Measurements from ENCODE around the gene COG5.
"Not testable (repeated sequence)": the region's sequence is repeated elsewhere in the genome, so short reads cannot be mapped to it uniquely, and the experiment has no call there.

COG5 gene

DNA sequence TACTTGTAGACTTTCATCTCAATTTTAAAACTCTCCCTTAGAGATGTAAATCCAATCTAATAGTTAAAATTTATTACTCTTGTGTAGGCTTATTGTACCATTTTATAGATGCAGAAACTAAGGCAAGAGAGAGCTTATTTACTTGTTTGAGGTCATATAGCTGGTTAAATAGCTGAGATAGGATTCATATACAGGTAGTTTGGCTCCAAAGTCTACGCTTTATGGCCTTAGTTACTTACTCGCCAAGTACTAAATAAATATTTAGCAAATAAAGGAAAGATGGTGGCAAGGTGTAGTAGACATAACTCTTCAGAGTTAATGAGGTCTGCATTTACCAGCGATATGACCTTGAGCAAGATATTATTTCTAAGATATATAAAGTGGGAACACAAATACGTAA, 308.1 kb downstream of the COG5 start:
- no peak for DNase-seq

DNA sequence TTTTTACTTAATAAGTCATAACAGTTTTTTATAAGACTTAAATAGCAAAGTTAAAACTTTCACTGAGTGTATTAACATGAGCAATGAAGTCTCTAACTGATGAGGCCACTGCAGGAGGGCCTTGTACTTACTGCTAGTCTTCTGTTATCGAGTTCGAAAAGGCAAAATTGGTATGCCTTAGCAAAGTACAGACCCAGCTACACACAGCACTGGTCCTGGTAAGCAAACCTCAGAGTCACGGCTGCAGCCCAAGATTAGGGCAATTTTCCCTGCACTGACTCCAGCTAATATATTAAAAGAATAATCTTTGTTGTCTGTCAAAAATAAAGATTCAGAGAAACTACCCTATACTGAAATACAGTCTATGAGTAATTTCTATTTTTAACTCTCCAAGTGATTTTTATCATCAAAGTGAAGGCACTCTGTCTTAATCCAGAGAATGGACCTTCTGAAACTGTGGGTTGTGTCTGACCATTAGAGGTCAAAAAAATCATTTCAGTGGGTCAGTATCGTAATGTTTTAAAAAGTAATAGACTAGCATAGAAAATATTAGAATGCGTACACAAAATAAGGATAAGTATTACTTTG, 309.2 kb downstream of the COG5 start:
- no peak for DNase-seq

DNA sequence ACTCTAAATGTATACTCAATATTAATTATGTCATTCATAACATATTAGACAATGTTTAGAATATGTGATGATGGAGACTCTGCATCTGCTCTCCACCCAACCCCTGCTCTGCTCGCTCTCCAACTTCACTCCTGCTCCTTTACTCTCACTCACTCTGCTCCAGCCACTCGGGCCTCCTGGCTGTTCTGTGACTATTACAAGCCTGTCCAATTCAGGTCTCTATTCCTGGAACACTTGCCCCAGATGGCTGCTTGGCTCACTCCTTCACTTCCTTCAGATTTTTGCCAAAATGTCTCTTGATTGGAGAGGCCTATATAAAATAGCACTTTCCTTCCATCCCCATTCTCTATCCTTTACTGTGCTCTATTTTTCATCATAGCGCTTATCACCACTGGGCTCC, 310.1 kb downstream of the COG5 start:
- no peak for DNase-seq

DNA sequence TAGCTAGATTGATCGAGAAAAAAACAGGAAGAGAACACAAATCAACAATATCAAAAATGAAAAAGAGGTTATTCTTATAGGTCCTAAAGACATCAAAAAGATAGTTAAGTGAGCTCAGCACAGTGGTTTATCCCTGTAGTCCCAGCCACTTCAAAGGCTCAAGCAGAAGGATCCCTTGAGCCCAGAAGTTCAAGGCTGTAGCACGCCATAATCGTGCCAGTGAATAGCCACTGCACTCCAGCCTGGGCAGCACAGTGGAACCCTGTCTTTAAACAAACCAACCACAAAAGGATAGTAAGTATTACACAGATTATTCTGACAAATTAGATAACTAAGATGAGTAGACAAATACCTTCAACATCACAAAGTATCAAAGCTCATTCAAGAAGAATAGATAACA, 311.8 kb downstream of the COG5 start:
- DNase-seq: no peak

DNA sequence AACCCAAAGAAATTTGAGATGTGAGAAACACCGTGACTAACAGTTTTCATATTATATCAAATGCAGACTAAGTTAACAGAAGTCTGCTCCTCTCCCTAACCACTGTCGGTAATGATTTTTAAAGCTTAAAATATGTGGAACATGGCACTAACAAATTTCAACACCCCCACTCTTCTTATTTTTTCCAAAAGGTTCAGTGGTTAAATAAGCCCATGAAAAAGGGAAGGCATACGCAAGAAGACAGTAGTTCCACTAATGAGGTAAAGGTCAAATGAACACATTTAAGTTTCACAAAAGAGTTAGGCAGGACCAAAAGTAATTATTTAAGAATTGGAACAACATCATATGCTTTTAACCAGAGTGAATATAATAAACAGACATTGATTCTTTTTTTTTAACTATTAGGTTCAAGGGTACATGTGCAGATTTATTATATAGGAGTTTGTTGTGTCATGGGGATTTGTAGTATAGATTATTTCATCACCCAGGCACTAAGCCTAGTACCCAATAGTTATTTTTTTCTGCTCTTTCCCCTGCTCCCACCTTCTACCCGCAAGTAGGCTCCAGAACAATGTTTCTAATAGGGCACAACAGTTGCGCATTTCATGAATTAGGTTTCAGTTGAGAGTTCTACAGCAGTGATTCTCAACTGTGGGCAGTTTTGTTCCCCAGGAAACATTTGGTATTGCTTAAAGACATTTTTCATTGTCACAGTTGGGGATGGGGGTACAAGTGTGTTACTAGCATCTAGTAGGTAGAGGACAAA, 315.0 kb downstream of the COG5 start:
- DNase-seq: no peak

DNA sequence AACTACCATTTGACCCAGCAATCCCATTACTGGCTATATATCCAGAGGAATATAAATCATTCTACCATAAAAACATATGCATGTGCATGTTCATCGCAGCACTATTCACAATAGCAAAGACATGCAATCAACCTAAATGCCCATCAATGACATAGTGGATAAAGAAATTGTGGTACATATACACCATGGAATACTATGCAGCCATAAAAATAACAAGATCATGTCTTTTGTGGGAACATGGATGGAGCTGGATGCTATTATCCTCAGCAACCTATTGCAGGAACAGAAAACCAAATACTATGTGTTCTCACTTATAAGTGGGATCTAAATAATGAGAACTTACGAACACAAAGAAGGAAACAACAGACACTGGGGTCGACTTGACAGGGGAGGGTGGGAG, 316.9 kb downstream of the COG5 start:
- DNase-seq: not testable (repeated sequence)

DNA sequence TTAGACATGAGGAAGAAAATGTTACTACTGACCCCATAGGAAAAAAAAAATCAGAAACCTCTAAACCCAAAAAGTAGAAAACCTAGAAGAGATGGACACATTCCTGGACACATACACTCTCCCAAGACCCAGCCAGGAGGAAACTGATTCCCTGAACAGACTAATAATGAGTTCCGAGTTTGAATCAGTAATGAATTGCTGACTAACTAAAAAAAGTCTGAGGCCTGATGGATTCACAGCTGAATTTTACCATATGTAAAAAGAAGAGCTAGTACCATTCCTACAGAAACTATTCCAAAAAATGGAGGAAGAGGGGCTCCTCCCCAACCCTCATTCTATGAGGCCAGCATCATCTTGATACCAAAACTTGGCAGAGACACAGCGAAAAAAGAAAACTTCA, 319.1 kb downstream of the COG5 start:
- DNase-seq: no peak

DNA sequence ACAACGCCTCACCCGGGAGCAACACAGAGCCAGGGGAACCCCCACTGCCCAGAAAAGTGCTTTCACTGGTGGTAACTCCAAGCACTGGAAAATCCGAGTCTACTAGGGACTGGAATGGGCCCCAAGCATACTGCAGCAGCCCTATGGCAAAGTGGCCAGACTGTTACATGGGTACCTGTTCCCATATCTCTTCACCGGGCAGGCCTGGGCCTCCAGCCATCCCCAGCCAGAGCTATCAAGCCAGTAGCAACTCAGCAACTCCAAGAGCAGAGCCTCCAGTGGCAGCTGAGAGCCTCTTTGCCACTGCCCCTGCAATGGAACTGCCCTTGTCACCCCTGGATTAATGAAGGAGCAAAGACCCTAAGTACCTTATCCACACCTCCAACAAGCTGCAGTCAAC, 321.5 kb downstream of the COG5 start:
- DNase-seq: no peak

DNA sequence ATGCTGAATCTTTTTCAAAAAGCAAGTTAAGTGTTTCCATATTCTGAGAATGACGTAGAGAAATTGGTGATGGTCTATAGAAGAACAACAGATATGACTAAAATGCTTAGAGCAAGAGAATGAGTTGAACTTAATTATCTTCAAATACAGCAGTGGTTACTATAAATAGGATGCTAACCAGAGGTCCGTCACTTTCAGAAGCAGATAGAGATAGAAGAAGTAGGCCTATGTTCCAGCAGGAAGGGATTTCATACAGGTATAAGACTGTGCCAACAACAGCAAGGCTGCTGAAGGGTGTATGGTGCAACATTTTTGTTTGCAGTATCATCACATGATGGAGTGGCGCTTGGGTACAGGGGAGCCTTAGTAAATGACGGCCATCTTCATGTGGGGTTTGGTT, 326.3 kb downstream of the COG5 start:
- no peak for DNase-seq

DNA sequence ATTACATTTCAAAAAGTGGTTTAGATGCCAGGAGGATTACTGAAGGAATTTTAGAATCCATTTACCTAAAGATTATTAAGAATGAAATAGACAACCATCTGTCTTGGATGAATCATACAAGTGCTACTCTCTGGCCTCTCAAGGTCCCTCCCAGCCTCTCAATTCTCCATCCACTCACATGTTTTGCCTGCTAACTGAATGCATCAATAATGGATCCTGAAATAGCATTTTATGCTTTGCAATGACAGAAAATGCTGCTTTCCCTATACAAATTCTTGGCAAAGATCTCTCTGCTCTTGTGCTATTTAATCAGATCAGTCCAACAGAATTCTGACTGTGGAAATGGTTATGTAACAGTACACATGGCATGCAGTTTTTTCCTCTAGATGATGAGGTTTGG, 326.9 kb downstream of the COG5 start:
- no peak for DNase-seq

DNA sequence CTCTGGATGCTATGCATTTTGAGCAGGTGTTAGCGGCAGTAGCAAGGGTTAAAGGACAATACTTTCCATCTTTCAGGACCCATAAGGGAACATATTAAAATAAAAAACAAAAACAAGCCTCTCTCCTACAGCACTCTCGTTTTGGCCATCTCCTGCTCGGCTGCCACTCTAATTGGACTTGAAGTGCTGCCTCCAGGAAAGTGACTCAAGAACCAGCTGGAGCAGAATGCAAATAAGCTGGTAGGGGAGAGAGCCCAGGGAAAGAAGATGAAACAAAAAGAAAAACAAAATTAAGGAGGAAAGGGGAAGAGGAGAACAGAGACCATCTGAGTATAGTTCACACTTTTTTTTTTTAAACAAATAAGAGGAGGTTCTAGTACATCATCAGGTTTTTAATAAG, 329.3 kb downstream of the COG5 start:
- no peak for DNase-seq

DNA sequence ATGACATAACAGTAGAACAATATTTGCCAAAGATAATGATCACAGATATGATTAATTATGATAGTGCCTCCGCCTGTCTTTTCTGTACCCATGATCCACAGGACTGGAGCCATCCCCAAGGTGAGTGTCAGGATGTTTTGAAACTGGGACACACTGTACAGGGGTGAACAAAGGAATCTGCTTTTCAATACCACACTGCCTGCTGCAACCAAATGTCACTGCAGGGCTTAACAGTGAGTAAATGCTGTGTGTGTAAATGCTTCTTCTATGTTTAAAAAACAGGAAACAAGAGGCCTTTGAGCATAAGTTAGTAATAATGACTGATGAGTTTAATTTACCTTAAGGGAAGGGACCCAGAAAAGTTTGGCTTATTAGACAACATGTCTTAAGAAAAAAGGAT, 329.7 kb downstream of the COG5 start:
- no peak for DNase-seq

DNA sequence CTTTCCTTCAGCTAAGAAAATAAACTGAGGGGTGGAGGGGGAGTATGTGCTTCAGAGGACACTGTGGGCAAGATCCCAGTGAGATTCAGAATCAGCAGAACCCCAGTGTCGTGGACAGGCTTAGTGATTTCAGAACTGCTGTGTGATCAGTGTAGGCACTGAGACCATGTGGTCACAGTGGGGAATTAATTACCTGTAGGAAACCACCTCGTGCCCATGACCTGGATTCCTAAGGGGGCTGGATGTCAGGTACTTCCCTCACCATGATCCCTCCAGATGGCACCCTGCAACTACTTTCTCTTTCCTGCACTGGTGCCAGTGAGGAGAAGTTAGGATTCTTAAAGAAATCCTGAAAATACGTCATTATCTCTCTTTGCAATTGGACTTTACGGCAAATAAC, 330.5 kb downstream of the COG5 start:
- no peak for DNase-seq

DNA sequence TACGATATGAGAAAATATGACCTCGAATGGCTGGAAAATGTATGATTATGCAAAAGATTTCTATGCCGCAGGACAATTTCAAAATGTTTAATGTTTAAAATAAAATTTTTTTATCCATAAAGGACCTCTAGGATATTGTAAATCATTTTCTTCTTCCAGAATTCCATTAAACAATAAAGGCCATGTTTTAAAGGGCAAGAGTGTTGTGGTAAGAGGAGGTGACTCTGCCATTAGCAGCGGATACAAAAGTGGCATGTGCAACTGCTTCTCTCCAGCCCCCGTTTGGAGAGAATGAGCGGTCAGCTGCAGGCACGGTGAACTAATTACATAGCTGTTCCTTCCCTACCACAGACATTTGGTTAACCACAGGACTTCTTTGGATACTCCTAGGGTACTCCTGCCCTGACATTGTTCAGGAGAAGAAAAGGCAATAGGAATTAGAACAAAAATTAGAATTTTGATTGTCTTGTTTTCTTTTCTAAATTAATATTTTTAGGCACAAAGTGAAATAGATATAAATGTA, 331.1 kb downstream of the COG5 start:
- no peak for DNase-seq

DNA sequence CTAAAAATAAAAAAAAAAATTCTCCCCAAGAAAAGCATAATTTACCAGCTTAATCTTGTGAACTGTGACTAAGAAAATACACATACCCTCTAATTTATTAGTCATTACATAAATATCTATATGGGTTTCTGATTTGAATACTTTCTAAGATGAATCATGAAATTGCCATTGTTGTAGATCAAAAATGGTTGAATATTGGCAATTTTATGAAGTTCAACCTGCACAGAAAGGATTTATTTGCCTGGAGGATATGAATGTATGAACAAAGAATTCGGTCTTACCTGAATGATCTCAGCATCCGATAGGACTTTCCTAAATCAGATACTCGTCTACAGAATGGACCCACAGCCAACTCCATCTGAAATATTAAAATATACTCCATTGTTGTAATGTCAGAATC, 333.4 kb downstream of the COG5 start:
- DNase-seq: no peak

DNA sequence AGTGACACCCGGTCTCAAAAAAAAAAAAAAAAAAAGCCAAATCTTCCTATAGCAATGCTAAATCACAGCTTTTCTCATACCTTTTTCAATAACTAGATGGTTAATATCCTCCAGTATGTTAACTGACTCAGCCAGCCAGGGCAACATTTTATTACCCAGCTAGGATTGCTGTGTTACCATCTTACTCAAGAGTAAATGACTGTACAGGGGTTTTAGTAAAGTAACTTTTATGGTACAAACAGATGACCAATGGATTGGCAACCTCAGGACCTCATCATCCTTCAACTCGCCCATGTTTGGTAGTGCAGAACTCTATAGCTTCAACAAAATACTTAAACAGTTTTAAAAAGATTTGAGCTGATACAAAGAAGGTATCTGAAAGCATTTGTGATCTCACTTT, 335.4 kb downstream of the COG5 start:
- no peak for DNase-seq

DNA sequence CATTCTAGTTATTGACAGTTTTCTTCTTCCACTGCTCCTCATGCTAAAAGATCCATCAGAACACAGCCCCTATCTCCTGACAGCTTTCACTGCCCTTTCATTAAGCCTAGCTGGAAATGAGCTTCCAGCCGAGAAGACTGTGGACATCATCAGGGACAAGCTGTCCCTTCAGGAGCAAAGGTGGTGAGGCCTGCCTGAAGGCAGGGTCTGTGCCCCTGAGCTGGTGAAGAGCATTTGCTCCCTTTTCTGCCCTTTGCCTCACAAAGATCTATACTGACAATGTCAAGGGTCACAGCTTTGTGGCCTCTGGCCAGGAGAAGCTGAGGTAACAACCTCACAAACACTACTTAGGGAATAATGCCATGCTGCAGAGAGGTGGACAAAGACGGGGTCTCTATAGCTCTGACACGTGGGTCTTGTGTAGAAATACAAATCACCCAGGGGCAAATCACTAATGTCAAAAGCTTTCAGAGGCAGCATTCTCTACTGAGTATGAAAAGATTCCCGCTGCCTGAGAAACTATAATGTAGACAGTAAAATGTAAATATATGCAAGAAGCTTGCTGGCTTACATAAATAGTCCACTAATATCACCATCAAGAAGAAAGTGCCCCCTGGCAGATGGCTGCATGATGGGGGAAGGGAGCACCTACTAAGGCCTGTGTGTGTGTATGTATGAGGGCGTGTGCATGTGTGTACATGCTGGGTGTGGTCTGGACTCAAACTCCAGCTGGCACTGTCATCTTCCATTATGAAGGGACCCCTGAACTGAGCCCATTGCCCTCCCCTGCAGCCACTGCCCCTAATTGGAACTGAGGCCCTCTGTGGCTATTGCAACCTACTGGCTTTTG, 339.1 kb downstream of the COG5 start:
- DNase-seq: no peak

DNA sequence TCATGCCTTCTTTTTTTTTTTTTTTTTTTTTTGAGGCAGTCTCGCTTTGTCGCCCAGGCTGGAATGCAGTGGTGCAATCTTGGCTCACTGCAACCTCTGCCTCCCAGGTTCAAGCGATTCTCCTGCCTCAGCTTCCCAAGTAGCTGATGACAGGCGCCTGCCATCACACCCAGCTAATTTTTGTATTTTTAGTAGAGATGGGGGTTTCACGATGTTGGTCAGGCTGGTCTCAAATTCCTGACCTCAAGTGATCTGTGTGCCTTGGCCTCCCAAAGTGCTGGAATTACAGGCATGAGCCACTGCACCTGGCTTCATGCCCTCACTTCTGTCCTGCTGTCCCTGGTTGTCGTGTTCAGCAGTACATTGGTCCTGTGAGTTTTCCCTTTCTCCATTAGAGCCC, 342.9 kb downstream of the COG5 start:
- DNase-seq: not testable (repeated sequence)

DNA sequence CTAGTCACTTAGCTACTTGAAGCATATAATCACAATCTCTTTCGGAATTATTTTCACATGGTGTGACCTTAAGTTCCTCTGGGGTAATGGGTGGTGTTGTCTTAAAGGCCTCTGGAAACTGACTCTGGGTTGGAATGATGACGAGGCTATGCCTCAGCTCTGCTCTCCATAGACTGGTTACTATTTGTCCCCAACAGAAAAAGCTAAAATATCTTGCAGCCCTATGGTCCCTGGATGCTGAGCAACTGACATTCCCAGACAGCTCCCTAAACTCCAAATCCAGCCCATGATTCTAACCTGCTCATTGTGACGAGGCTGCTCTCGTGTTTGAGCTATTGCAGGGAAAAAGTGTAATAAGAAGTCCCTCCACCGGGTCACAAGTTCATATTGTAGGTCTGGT, 343.4 kb downstream of the COG5 start:
- DNase-seq: no peak

DNA sequence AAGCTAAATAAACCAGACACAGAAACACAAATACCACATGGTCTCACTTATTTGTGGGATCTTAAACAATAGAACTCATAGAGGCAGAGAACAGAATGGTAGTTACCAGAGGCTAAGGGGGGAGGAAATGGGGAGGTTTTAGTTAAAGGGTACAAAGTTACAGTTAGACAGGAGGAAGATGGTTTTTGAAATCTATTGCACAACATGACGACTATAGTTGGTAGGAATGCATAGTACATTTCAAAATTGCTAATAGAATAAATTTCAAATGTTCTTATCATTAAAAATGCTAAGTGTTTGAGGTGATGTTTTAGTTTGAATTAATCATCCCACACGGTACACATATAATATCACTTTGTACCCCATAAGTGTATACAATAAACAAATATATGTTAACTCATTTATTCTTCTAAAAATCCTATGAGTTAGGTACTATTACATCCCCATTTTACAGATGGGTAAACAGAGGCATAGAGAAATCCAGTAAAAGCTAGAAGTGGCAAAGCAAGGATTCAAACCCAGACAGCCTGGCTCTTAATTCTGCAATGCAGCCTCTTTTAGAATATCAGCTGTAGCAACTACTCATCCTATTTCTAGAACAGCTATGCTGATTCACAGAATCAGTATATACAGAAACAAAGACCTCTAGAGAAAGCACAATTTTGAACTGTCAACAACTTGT, 344.0 kb downstream of the COG5 start:
- DNase-seq: no peak

DNA sequence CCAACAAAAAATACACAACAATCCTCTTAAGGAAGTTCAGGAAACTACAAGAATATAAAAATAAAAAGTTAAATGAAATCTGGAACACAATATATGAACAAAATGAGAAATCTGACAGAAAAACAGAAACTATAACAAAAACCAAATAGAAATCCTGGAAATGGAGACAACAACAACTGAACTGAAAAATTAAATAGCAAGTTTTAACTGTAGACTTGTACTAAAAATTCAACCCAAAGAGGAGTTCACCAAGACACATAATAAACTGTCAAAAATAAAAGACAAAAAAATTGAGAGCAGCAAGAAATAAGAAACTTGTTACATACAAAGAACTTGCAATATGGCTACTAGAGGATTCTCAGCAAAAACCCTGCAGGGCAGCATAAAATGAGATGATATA, 349.8 kb downstream of the COG5 start:
- no peak for DNase-seq

DNA sequence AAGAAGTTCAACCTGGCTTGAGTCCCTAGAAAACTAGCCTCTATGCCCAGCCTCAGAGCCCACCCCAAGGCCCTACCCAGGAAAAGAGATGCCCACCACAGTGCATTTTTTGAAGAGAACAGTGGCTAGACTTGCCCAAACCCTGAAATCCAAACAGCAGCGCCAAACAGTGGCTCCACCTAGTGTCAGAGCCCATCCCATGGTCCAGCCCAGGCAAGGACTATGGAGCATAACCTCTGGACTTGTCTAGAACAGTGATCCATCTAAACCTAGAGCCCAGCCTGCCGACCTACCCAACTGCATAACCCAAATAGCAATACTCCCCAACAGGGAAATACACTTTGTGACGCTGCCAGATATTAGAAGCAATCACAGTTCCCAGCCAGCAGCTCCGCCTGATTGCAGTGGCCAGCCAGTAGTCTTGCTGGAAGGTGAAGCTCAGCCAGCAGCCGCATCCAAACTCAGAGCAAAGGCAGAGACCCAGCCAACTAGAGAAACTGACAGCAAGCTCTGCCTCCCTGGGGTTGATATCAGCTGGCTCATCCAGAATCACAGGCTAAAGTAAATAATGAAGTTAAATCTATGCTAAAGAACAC, 350.4 kb downstream of the COG5 start:
- DNase-seq: no peak

DNA sequence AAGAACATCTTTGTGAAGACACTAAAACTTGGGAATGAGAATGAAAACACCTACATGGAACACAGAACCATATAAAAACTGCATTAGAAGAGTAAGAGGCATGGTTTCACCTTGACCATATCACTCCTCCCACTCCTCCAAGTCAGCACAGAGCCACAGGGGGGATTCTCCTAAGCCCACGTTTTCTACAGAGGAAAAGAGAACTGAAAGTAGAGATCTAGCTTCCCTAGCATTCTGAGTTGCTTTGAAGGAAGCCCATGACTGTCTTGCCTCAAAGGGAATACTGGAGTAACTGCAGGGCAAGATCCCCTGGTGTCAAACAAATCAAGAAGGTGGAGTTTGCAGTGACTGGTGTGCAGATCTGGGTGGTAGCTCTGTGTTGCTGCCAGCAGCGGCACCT, 351.0 kb downstream of the COG5 start:
- no peak for DNase-seq
